A673 (cell line): Measurements from ENCODE around the gene GPR153.

ENCODE experiments used
- CTCF ChIP-seq: fragments of 300-800, 200-600 bp; sonication (generic); conservative IDR thresholded peaks from 2 replicates; pipeline ENCODE4 v1.5.1; 2017; ENCODE audit warnings: low read depth, mild to moderate bottlenecking, antibody characterized with exemption, low read length, moderate library complexity, mixed read lengths
- EZH2 ChIP-seq: fragments of 200-600 bp; sonication (generic); IDR thresholded peaks from 2 replicates; pipeline ENCODE4 v1.6.1; 2017; ENCODE audit warnings: borderline replicate concordance, low read depth, mild to moderate bottlenecking, mixed read lengths, antibody characterized with exemption, low read length; ENCODE audit not compliant: poor library complexity, severe bottlenecking

GRCh38 chr1:6247651-6248050, 13.2 kb downstream of the GPR153 start:
- TF ChIP-seq CTCF (no peak), EZH2 (no peak)
